Hippocampal formation (tissue), 2 donors: ENCODE results near the gene NDC1.
"Not testable (repeated sequence)": the region's sequence is repeated elsewhere in the genome, so short reads cannot be mapped to it uniquely, and the experiment has no call there.

Source experiments
- DNase-seq, 2 donors: peaks; one replicate each; lab custom pipeline; 2025; lab: John Stamatoyannopoulos, UW

NDC1 gene, protein sequence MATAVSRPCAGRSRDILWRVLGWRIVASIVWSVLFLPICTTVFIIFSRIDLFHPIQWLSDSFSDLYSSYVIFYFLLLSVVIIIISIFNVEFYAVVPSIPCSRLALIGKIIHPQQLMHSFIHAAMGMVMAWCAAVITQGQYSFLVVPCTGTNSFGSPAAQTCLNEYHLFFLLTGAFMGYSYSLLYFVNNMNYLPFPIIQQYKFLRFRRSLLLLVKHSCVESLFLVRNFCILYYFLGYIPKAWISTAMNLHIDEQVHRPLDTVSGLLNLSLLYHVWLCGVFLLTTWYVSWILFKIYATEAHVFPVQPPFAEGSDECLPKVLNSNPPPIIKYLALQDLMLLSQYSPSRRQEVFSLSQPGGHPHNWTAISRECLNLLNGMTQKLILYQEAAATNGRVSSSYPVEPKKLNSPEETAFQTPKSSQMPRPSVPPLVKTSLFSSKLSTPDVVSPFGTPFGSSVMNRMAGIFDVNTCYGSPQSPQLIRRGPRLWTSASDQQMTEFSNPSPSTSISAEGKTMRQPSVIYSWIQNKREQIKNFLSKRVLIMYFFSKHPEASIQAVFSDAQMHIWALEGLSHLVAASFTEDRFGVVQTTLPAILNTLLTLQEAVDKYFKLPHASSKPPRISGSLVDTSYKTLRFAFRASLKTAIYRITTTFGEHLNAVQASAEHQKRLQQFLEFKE

DNA sequence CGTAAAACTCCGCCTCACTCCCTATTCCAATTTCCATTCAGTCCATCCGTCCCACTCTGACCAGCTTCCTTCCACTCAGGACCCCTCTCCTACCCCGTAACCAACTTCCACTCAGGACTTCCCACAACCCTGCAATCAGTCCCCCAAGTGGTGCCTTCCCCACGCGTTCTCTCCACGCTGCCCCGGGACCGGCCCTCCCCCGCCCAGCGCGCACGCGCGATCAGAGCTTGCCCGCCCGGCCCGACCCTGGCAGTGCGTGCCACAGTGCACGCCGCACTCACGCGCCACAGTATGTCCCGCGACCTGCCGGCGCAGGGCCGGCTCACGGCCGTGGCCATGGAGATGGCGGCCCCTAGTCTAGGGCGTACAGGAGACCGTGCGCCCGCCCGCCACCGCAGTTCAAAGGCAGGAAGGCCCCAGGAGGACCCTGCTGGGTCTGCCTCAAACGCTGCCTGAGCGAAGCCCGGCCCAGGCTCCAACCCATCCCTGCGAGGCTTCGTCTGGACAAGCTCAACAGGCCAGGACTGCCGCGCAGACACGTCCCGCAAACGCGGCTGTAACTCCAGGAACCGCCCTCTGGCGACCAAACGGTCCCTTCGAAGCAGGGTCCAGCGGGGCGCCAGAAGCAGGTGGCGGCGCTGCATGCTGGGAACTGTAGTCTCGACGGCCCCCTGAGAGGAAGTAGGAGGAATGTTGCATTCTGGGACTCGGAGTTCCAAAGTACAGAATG is at the start of gene NDC1:
NDC1 (minus strand) TSS at position 373 of the 730 bp plus-strand sequence; CDS start at position 338, 35 bp downstream.
- peak; percentile 95 to 100 for DNase-seq

DNA sequence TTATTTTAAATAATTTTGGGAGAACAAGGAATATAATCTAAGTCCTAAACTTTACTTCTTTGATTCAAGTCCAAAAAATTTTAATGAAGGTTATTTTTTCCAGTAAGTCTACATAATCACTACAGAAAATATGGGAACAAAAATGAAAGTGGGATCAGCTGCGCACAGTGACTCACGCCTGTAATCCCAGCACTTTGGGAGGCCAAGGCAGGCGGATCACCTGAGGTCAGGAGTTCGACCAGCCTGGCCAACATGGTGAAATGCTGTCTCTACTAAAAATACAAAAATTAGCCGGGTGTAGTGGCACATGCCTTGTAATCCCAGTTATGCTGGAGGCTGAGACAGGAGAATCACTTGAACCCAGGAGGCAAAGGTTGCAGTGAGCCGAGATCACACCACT is 45.5 kb upstream of the NDC1 start:
- not testable (repeated sequence) for DNase-seq

DNA sequence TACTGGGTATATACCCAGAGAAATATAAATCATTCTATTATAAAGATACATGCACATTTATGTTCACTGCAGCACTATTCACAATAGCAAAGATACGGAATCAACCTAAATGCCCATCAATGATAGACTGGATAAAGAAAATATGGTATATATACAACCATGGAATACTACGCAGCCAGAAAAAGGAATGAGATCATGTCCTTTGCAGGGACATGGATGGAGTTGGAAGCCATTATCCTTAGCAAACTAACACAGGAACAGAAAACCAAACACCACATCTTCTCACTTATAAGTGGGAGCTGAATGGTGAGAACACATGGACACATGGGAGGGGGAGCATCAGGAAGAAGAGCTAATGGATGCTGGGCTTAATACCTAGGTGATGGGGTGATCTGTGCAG is 43.8 kb upstream of the NDC1 start:
- not testable (repeated sequence) for DNase-seq

DNA sequence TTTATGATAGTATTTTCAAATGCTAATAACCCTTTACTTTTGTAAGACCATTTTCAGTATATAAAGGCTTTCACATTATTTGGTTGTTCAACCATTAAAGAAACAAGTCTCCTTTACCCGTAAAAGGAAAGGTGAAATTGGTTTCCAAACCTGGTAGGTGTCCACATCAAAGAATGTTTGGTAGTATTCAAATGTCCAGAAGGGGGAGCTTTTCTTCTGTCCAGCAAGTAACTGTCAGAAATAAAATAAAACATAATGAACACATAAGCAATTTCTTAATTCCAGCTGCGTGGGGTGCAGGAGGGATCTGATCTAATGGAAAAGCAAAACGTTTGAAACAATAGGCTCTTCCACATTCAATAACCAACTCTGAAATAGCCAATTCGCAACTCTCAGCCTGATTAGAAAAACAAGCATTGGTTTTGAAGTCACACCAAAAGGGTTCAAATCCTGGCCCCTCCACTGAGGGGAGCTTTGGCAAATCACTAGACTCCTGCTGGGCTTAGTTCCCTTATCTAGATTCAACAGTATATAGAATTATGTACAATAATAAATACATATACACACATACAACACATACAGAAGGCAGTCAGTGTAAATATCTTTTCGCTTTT is 40.5 kb upstream of the NDC1 start:
- DNase-seq, result peak in 1 of 2 donors; percentile 16

DNA sequence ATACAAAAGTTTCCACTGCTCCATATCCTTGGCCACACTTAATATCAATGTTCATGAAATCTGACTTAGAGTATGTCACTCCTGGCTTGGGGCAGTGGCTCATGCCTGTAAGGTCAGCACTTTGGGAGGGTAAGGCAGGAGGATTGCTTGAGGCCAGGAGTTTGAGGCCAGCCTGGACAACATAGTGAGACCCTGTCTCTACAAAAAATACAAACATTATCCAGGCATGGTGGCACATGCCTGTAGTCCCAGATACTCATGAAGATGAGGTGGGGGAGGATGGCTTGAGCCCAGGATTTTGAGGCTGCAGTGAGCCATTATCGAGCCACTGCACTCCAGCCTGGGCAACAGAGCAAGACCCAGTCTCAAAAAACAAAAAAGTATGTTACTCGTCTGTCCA is 37.1 kb upstream of the NDC1 start:
- not testable (repeated sequence) for DNase-seq

DNA sequence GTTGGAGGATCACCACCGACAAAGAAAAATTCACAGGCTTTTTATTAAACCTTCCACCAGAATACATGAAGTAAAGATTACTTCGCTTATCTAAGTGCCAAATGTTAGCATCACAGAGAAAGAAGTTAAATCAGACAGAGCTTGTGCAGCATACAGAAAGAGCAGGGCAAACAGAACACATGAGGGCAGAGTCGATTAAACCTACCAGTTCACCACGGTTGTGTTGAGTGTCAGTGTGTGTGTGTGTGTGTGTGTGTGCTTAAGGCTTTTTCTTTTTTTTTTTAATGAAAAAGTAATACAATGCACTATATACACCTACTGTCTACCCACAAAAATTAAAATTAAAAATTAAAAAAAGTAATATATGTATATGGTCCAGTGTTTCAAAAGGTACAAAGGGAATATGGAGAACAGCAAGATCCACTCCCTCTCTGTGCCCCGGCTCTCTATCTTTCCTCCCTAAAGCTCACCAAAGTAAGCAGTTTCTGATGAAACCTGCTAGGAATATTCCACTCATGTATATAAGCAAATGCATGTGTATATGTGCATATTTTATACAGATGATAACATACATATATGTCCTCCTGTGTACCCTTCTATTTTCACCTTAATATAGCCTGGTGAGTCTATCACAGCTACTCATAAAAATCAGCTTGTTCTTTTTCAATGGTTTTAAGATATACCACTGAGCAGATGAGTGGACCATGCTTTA is 33.8 kb upstream of the NDC1 start:
- no peak for DNase-seq

DNA sequence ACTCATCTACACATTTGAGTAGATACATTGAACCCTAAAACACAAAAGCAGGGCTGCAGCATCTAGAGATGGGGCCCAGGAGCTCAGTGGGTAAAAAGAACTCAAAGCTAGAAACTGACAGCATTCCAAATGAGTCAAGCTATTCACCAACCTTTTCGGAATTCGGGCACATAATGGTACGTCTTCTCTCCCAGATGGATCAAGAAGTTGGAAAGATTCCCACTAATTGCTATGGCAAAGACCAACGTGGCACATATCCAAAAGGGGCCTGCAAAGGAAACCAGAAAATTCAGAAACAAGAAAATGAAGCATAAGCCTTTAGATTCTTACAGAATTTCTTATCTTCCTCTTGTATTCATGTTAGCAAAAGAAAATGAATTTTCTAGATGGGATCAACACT is 33.1 kb upstream of the NDC1 start:
- DNase-seq, result no peak

DNA sequence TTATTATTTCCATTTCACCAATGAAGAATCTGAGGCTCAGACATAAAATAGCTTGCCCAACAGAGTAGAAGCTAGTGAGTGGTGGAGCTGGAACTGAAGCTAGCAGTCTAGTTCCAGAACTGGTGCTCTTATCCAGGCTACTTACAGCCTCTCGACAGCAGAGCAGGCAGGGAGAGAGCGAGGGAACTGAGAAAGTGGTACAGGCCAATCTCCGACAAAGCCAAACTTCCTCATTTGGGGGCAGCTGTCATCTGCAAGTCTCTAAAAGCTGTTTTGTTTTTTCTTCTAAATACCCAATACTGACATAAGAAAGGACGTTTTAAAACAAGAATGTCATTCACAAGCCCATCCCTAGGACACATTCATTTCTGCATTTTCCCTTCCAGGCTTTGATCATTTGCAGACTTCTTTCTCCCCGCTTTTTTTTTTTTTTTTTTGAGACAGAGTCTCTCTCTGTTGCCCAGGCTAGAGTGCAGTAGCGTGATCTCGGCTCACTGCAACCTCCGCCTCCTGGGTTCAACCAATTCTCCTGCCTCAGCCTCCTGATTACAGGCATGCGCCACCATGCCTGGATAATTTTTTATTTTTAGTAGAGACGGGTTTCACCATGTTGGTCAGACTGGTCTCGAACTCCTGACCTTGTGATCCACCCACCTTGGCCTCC is 31.5 kb upstream of the NDC1 start:
- peak in 1 of 2 donors; percentile 21 for DNase-seq

DNA sequence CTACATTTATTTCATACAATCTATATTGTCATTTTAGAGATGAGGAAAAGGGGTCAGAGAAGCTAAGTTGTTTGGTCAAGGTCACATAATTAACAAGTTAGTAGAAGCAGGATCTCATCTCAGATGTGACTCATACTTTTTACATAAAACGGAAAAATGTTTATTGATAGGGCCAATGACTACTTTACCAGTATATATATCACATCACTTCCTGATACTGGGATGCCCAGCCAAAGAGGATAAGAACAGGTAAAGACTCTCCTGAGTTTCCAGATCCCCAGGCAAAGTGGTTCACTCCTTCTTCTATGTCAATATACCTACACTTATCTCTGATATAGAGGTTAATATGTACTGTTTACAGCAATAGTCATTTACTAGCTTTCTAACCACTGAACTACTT is 30.5 kb upstream of the NDC1 start:
- DNase-seq, result no peak

DNA sequence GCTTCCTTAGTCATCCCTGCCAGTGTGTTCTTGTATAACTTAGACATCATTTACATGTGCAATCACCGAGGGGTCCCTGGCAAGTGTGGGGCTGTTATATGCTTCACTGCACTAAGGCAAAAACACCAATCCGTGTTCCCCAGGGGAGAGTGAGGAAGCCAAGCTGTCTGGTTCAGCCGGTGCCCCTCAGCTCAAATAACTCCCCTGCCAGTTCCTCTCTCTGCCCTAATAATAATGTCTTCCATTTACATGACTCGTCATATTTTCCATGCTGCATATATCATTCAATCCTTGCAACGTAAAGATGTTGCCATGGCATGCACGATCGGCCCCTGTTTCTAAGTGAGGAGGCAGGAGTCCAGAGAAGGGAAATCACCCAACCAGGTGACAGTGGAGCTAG is 24.4 kb upstream of the NDC1 start:
- no peak for DNase-seq

DNA sequence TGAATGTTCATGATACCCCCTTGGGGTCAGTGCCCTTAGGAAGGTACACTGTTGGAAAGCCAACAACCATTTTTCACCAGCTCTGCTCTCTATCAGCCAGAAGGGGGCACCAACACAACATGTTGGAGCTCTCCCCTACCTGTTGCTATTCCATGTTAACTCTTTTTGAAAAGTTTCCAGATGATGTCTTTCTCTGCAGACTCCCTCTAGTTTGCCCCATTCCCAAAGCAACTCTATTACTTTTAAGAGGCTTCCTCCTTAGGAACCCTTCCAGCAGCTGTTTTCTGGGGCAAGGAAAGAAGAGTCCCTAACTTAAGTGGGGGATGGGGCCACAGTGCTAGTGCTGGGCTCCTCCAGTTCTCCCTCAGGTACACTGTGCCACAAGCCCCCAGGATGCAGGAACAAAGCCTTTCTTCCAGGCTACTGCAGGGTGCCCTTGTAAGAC is 22.9 kb upstream of the NDC1 start:
- DNase-seq, result peak; percentile 13 to 22

DNA sequence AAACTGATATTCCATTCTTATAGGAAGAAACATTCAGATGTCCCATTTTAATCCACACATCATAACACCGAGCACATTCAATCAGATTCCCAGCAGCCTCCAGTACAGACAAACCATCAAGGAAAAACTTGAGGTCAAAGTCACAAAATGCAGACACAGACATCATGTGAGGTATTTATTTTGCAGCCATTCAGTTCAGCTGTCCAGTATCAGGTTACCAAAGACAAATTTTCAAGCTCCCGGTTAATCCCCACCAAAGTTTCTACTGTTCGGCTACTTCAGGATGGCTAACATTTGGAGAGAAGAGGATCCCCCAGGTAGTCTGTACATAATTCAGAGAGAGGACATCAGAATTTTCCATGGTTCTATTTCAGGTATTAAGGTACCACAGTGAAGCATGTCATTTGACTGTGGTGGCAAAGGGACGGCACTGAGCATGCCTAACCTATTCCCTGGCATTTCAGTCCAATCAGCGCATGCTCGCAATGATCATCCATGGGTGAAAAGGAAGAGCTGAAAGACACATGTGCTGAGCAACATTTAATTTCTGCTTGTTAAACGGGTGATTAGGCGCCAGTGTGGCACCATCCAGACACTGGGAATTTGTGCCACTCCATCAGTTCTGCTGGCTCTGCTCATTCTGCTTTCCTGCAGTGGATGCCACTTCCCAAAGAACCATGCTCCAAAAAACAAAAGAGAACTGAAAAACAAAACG is 13.6 kb upstream of the NDC1 start:
- DNase-seq, result no peak

DNA sequence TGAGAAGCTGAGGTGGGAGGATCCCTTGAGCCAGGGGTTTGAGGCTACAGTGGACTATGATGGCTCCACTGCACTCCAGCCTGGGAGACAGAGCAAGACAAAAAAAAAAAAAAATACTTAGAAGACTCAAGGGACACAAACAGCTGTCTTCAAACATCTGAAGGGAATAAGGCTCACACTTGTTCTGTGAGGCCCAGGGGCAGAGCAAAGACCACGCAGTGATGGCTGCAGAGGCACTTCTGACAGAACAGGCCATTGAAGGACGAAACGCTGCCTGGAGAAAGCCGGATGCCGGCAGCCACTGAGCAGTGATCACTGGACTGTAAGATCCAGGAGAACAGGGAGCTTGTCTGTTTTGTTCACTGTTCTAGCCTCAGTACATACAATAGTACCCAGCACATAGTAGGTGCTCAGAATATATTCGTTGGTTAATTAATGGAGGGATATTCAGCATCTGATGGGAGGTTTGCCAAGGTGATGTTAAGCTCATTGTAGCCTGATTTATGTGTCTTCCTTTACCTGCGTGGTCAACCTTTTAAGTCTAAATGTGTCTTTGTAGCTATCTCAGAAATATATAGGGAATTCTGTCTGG is 12.1 kb upstream of the NDC1 start:
- no peak for DNase-seq

DNA sequence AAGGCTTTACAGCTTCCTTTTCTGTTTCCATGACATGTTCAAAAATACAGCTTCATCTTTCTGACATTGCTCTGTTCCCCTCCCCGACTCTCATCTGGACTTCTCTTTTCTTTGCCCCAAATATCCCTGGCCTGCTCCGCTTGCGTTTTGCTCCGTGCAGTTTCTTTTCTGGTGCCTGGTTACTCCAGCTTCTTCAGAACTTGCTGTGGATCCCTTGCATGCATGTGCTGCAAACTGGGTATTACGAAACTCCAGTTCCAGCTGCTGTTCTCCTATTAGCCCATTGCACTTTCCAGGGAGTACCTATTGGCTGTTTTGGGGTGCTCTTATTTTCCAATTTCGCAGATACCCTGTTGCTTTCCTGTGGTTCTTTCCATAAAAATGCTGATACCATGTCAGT is 9.9 kb upstream of the NDC1 start:
- DNase-seq, result no peak

DNA sequence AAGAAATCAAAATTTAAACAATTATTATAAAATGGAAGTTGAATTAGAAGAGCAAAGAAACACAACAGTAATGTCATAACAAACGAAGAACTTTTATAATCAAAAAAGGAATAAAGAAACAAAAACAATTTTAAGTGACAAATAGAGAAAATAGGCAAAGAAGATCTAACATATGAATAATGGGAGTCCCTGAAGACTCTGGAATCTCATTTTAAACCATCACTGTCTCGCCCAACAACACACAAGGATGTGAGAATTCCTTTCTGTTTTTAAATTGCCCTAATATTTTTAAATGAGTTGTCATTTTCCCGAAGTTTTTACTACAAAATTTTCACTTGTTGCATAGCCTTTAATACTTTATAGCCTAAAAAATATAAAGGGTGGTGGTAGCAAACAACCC is 4.3 kb upstream of the NDC1 start:
- DNase-seq, result no peak

DNA sequence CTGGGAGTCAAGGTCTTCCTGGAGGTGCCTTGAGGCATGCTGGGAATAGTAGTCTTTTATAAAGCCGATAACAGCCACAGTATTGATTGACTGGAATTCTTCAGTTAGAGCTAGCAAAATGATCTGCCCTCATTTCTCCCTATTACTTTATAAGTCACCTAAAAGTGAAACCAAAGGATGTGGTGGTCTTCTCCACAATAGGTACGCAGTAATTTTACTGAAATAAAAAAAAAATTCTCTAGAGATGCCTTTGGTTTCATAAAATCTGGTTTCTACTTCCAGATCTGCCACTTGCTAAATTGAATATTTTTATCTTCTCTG is 518 bp upstream of the NDC1 start:
- no peak for DNase-seq

DNA sequence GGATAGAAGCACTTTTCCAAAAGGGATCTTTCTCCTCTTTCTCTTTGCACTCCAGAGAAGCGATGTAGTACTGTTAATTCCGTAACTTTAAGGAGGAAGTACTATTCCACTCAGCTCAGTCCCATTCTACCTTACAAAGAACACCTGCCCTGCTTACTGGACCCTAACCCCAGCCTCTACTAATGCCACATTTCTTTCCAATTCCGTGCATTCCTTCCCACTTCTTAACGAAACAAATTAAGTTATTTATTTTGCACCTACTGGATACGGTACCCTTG is 511 bp downstream of the NDC1 start:
- DNase-seq, result no peak

DNA sequence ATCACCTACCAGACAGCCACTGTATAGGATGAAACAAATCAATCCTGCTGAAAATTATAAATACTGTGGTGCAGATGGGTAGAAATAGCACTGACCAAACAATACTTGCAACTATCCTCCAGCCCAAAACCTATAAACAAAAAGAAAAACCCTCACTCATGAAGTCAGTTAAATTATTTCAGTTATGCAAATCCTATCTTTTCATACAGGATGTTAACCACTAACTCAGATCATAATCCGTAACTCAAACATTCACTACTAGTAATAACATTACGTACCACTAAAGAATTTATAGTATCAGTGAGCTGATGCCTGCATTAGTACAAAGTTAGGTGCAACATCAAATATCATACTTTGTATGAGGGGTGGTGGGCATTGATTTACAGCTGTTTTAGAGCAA is 2.6 kb downstream of the NDC1 start:
- no peak for DNase-seq

DNA sequence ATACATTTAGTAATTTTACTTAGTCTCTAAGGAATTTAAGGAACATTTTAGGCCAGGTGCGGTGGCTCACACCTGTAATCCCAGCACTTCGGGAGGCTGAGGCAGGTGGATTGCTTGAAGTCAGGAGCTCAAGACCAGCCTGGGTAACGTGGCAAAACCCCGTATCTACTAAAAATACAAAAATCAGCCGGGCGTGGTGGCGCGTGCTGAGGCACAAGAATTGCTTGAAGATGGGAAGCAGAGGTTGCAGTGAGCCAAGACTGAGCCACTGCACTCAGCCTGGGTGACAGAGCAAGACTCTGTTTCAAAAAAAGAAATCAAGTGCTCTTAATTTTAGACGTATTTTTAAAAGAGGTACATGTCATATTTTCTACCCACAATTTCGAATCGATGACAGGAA is 3.3 kb downstream of the NDC1 start:
- DNase-seq, result no peak

DNA sequence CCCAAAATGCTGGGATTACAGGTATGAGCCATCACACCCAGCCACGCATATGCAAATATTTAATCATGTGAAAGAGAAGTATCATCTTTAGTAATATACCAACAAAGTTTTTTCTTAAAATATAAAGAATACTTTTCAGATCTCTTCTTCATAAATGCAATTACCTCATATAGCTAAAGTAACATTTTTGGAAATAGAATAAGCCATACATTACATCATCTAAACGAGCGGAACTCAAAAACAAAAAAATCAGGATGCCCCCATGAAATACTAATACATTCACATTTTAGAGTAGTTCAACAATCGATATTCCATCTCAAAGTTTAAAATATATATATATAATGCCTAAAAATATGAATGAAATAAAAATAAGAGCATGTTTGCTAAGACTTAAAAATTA is 4.7 kb downstream of the NDC1 start:
- DNase-seq, result no peak
